Lower leg skin (tissue), 3 donors: Measurements from ENCODE around the gene SLC7A7.

Experiments
- POLR2A ChIP-seq, 2 donors: fragments of 450-650 bp; IDR thresholded peaks; one replicate each; pipeline ENCODE4 v1.6.1; 2016 to 2017; ENCODE audit warnings: antibody characterized with exemption in 2 of 2, mild to moderate bottlenecking in 1 of 2, moderate library complexity in 1 of 2
- TF ChIP-seq, protein P1 (sequence below), 3 donors: fragments of 450-650 bp; IDR thresholded peaks; one replicate each; pipeline ENCODE4 v1.5.1; 2016; ENCODE audit warnings: antibody characterized with exemption in 3 of 3, mild to moderate bottlenecking in 3 of 3, moderate library complexity in 2 of 3

DNA sequence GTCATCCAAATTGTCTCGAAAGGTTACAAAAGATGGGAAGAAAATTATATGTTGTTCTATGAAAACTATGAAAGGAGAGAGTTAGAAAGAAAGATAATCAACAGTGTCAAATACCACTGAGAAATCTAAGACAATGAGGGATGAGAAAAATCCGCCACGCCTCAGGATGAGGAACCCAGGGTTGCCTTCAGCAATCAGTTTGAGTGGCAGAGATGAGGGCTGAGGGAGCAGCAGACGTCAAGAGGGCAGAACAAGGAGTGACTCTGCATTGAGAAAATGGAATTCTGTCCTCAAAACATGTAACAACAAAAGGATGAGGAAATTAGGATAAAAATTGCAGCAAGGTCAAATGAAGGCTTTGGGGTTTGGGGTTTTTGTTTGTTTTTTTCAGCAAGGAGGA is 67.0 kb downstream of the SLC7A7 start:
- TF ChIP-seq, protein P1, sequence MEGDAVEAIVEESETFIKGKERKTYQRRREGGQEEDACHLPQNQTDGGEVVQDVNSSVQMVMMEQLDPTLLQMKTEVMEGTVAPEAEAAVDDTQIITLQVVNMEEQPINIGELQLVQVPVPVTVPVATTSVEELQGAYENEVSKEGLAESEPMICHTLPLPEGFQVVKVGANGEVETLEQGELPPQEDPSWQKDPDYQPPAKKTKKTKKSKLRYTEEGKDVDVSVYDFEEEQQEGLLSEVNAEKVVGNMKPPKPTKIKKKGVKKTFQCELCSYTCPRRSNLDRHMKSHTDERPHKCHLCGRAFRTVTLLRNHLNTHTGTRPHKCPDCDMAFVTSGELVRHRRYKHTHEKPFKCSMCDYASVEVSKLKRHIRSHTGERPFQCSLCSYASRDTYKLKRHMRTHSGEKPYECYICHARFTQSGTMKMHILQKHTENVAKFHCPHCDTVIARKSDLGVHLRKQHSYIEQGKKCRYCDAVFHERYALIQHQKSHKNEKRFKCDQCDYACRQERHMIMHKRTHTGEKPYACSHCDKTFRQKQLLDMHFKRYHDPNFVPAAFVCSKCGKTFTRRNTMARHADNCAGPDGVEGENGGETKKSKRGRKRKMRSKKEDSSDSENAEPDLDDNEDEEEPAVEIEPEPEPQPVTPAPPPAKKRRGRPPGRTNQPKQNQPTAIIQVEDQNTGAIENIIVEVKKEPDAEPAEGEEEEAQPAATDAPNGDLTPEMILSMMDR (IDR thresholded peaks at IDR 0.05) = no peak
- no peak for TF ChIP-seq POLR2A (IDR thresholded peaks at IDR 0.05)
